Measurements from ENCODE around the gene PARVA. TPM values are rescaled to one million over a fixed set of nuclear protein-coding genes. Genes with fewer than 3 reads are reported as not detected.

The PARVA gene
- total and polyA plus RNA-seq, 2 of the 8 experiments (the other 6 are each of a cell fraction or from before 2014, with no cell fraction given), result 3.1 to 13.5 TPM

DNA sequence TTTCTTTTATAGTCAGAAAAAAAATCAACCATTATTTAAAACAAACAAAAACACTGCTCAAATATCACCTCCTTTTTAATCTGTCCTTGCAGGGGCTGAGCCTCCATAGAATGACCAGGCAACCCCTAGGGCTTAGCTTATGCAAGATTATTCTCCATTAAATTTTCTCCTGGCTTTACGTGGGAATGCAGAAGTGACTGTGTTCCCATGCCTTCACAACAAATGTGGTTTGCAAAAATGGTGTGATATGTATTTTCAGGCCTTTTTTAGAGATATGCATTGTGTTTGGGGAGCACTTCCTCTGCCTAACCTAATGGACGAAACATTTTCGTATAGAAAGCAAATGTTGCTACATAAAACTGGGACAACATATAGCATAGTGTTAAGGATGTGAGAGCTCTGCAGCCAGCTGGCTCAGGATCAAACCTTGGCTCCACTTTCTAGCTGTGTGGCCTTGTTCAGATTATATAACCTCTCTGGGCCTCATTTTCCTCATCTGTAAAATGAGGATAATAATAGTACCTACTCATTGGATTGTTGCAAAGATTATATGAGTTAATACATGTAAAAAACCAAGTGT lies 82.6 kb downstream of the PARVA start (continued):
- no peak for TF ChIP-seq SIN3A (conservative IDR thresholded peaks at IDR 0.05 in 1 of 2, IDR thresholded peaks at IDR 0.05 in 1 of 2; ENCODE audit: low read depth in 1 of 2, low read length in 2 of 2)

All from H1 (cell line).